ENCODE results near the gene UNC13B. TPM values are rescaled to one million over a fixed set of nuclear protein-coding genes. Genes with fewer than 3 reads are reported as not detected.

Gene UNC13B
- total and polyA plus RNA-seq, 8 donors = 70.0 to 92.8 (median 86.3) TPM

DNA sequence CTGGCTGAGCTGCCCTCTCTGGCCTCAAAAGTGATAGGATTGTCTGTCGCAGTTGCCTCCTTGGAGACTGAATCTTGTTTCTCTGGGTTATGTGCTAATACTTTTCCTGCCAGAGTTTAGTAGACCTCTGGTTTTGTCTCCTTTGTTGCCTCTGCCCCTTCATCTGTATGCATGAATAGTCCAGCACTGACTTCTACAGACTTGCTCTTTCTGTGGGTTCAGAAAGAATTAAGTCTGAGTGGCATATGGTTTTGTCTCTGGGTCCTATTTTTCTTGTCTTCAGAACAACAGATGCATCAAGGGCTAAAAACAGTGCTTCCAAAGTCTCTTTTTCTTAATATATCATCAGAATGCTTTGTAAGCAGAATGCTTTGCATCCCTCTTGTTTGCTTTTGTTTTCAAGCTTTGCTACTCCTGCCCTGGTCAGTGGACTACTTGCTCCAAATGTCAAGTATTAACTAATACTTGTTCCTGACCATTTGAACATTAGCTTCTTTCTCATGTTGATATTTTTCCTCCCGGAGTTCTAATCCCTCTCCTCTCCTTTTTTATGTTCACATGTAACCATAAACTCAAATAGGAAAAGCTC, 131.7 kb downstream of the UNC13B start:
- peak; percentile 42 for ATAC-seq
- H3K36me3 ChIP-seq = peaks cover 0 to 5% of the 10 kb centered on the region in 2 donors
- H3K4me3 ChIP-seq = no peak overlapping the region
- no peak for DNase-seq
- TF ChIP-seq, protein P1, sequence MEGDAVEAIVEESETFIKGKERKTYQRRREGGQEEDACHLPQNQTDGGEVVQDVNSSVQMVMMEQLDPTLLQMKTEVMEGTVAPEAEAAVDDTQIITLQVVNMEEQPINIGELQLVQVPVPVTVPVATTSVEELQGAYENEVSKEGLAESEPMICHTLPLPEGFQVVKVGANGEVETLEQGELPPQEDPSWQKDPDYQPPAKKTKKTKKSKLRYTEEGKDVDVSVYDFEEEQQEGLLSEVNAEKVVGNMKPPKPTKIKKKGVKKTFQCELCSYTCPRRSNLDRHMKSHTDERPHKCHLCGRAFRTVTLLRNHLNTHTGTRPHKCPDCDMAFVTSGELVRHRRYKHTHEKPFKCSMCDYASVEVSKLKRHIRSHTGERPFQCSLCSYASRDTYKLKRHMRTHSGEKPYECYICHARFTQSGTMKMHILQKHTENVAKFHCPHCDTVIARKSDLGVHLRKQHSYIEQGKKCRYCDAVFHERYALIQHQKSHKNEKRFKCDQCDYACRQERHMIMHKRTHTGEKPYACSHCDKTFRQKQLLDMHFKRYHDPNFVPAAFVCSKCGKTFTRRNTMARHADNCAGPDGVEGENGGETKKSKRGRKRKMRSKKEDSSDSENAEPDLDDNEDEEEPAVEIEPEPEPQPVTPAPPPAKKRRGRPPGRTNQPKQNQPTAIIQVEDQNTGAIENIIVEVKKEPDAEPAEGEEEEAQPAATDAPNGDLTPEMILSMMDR (IDR thresholded peaks at IDR 0.05) = no peak
- no peaks in the 10 kb centered on the region for H3K27me3 ChIP-seq
- no peak overlapping the region for H3K27ac ChIP-seq
- intact Hi-C loops (cut with DNase I) = no loop called here
- no peaks in the 10 kb centered on the region for H3K4me1 ChIP-seq
- H3K9me3 ChIP-seq = no peaks in the 10 kb centered on the region

DNA sequence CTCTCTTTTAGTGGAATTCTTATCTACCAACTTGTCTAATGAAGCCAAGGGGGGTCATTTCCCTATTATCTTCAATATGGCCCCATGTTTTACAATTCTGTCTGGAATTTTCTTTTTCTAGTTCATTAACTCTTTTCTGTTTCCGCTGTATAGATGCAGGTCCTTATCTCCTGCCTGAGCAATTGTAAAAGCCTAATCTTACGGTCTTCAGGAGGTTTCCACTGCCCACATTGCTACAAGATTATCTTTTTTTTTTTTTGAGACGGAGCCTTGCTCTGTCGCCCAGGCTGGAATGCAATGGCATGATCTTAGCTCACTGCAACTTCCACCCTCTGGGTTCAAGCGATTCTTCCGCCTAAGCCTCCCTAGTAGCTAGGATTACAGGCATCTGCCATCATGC, 132.3 kb downstream of the UNC13B start:
- intact Hi-C loops (cut with DNase I) = no loop called here
- no peaks in the 10 kb centered on the region for H3K27me3 ChIP-seq
- no peak overlapping the region for H3K4me3 ChIP-seq
- H3K27ac ChIP-seq = no peak overlapping the region
- peaks cover 0 to 5% of the 10 kb centered on the region in 2 donors for H3K36me3 ChIP-seq
- DNase-seq (no peak), ATAC-seq (no peak)
- no peaks in the 10 kb centered on the region for H3K4me1 ChIP-seq
- H3K9me3 ChIP-seq = no peaks in the 10 kb centered on the region
- TF ChIP-seq, protein P1 (IDR thresholded peaks at IDR 0.05) = no peak

DNA sequence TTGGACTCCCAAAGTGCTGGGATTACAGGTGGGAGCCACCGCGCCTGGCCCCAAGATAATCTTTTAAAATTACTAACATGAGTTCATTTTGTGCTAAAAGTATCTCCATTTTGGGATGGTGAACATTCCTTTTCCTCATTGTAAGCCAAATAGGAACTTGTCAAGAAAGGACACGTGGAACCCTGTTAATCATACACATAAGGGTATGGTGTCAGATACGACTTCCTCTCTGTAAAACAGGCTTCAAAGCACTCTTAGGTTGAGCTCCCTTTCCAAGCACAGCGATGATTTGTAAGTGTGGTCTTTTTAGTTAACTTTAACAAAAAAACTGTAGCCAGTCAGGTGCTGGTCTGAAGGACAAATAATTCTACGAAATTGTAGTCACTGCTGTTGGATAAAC, 132.7 kb downstream of the UNC13B start:
- no peak for ATAC-seq

GRCh38 chr9:35295369-35296036, 133.7 kb downstream of the UNC13B start:
- Histone ChIP-seq H3K36me3 (peaks cover 0 to 6% of the 10 kb centered on the region in 2 donors), H3K4me1 (no peaks in the 10 kb centered on the region), H3K27ac (no peak overlapping the region), H3K4me3 (no peak overlapping the region), H3K27me3 (no peaks in the 10 kb centered on the region), H3K9me3 (no peaks in the 10 kb centered on the region)
- TF ChIP-seq, protein P1 (IDR thresholded peaks at IDR 0.05) = no peak
- intact Hi-C loops (cut with DNase I) = no loop called here
- DNase-seq = no peak
- ATAC-seq = no peak

More for the DNA sequence above, 132.7 kb downstream of the UNC13B start:
- H3K27ac ChIP-seq = no peak overlapping the region
- peaks cover 0 to 5% of the 10 kb centered on the region in 2 donors for H3K36me3 ChIP-seq
- no peak for DNase-seq
- TF ChIP-seq, protein P1 (IDR thresholded peaks at IDR 0.05) = no peak
- H3K4me1 ChIP-seq = no peaks in the 10 kb centered on the region
- no peak overlapping the region for H3K4me3 ChIP-seq
- intact Hi-C loops (cut with DNase I) = no loop called here
- H3K9me3 ChIP-seq = no peaks in the 10 kb centered on the region
- H3K27me3 ChIP-seq = no peaks in the 10 kb centered on the region

DNA sequence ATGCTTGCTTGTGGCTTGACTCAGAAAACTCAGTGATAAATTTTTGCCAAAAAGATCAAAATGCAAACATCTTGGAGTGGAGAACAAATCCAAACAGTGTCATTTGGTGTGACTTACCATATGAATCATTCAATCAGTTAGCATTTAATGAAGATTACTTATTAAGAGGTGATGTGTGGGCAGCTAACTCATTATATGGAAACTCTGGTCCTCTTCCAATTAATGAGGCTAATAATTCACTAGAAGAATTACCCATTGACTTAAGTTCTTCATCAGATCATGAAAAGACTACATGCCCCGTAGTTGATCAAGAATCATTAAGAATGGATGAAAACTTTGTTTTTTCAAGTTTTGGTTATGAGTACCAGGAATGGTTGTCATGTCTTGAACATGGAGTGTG, 141.8 kb downstream of the UNC13B start:
- no peaks in the 10 kb centered on the region for H3K27me3 ChIP-seq
- DNase-seq (no peak), ATAC-seq (no peak)
- TF ChIP-seq, protein P1 (IDR thresholded peaks at IDR 0.05) = no peak
- H3K4me1 ChIP-seq = peaks cover 0 to 4% of the 10 kb centered on the region in 2 donors
- H3K4me3 ChIP-seq = no peak overlapping the region
- intact Hi-C loops (cut with DNase I) = no loop called here
- peaks cover 0 to 6% of the 10 kb centered on the region in 2 donors for H3K36me3 ChIP-seq
- no peak overlapping the region for H3K27ac ChIP-seq
- H3K9me3 ChIP-seq = no peaks in the 10 kb centered on the region

Data from left lung (tissue), 10 donors.